Transverse colon (tissue), 4 donors: Measurements from ENCODE around the gene SEC62. TPM values are rescaled to one million over a fixed set of nuclear protein-coding genes. Genes with fewer than 3 reads are reported as not detected.

Experiments used
- DNase-seq: peaks from one replicate; pipeline ENCODE4 v3.0.0-alpha.2; 2019
- H3K27ac ChIP-seq, 4 donors: fragments of 200-600 bp; sonication (generic); 2 replicates each; pipeline ENCODE4 v1.5.1; 2016 to 2018; ENCODE audit warnings: inconsistent platforms in 4 of 4
- H3K27me3 ChIP-seq: fragments of 200-600 bp; sonication (generic); 2 replicates; pipeline ENCODE4 v1.5.1; 2017; ENCODE audit warnings: inconsistent platforms
- H3K36me3 ChIP-seq, 4 donors: fragments of 200-600 bp; sonication (generic); 2 replicates each; pipeline ENCODE4 v1.5.1; 2017 to 2019; ENCODE audit warnings: inconsistent platforms in 4 of 4
- H3K4me1 ChIP-seq, 4 donors: fragments of 200-600 bp; sonication (generic); 2 replicates each; pipeline ENCODE4 v1.5.1; 2017 to 2020; ENCODE audit warnings: inconsistent platforms in 4 of 4
- H3K4me3 ChIP-seq, 4 donors: fragments of 200-600 bp; sonication (generic); 1 replicate in 1 of 4; 2 replicates in 3 of 4; pipeline versions ENCODE4 v1.5.1 to v1.6.1; 2017 to 2019; ENCODE audit warnings: inconsistent platforms in 4 of 4
- H3K9me3 ChIP-seq, 2 donors: fragments of 200-600 bp; sonication (generic); 2 replicates each; pipeline ENCODE4 v1.5.1; 2017 to 2019; ENCODE audit warnings: inconsistent platforms in 2 of 2
- EP300 ChIP-seq: sonication (generic); formaldehyde crosslinking; IDR thresholded peaks from one replicate; pipeline ENCODE4 v1.6.1; 2017; ENCODE audit warnings: antibody characterized with exemption, low read depth
- POLR2A ChIP-seq: fragments of 450-650 bp; IDR thresholded peaks from one replicate; pipeline ENCODE4 v1.6.1; 2016; ENCODE audit warnings: antibody characterized with exemption, mild to moderate bottlenecking, moderate library complexity
- POLR2AphosphoS5 ChIP-seq, 3 donors: sonication (generic); formaldehyde crosslinking; IDR thresholded peaks; one replicate each; pipeline ENCODE4 v1.6.1; 2016; ENCODE audit warnings: antibody characterized with exemption in 3 of 3
- WGBS, 2 donors: methylation state at CpG; one replicate each; pipeline ENCODE4 v1.1.5; 2018; ENCODE audit warnings: low coverage in 1 of 2; 5-methylcytosine and 5-hydroxymethylcytosine counted together
- in situ Hi-C, 4 donors: fragments of 200-750 bp; cut with MboI; loops; one replicate each; pipeline versions ENCODE4 v1.15.0 to v1.15.1; 2017; ENCODE audit warnings: low sequenced_read_pairs in 3 of 4, low pct_ligation_motif_present in 1 of 4, low pct_unique_long_range_greater_than_20kb in 1 of 4
- intact Hi-C: fragments of 100-400 bp; cut with DNase I; formaldehyde crosslinking; loops from one replicate; pipeline ENCODE4 v1.15.1; 2023; ENCODE audit warnings: low total_unique reads
- total RNA-seq, 4 donors: library from RNA; depleted of rRNA; stranded (reverse); fragments of >200 nt; gene quantifications; one replicate each; pipeline ENCODE4 v1.1.0, GENCODE V29; 2016
- TF ChIP-seq, protein P1 (sequence below), 5 experiments: fragments of 200-600 bp in 3 of 5; fragments of 450-650 bp in 2 of 5; sonication (generic) in 3 of 5; IDR thresholded peaks; 1 replicate in 2 of 5; 2 replicates in 3 of 5; pipeline ENCODE4 v1.5.1; 2016 to 2017; ENCODE audit warnings: antibody characterized with exemption in 5 of 5, inconsistent platforms in 3 of 5, mild to moderate bottlenecking in 2 of 5, moderate library complexity in 1 of 5

The SEC62 gene
- total RNA-seq, 4 donors from 2014 or later = 18.7 to 48.7 (median 30.0) TPM

DNA sequence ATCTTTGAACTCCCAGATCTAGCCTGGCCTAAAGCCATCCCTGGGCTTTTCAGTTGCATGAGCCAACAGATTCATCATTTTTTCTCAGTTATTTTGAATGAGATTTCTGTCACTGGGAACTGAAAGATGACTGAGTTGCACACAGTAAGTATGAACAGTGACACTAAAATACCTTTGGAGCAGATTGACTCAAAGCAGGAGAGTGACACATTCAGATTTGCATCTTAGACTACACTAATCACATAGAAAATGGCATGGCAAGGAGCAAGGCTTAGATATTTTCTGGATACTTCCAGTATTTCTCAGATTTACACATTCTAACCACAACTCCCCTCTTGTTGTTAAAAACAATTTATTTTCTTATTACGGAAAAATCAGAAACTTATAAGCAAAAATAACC, 32.8 kb downstream of the SEC62 start:
- no peaks in the 10 kb centered on the region for H3K9me3 ChIP-seq
- no peak overlapping the region for H3K4me3 ChIP-seq
- intact Hi-C loops (loop anchor here (10.0 kb wide), 1 partner anchor 1165 kb away; no protein-coding TSS in a partner anchor), in situ Hi-C loops (no loop called here)
- H3K36me3 ChIP-seq = peaks cover 0 to 12% (median 0%) of the 10 kb centered on the region in 4 donors
- WGBS, 2 donors = 91 to 100% methylated on average over 1 of the region's 1 CpG
- no peak for DNase-seq
- no peak for TF ChIP-seq POLR2AphosphoS5 (IDR thresholded peaks at IDR 0.05)
- no peak for TF ChIP-seq POLR2A
- TF ChIP-seq, protein P1, sequence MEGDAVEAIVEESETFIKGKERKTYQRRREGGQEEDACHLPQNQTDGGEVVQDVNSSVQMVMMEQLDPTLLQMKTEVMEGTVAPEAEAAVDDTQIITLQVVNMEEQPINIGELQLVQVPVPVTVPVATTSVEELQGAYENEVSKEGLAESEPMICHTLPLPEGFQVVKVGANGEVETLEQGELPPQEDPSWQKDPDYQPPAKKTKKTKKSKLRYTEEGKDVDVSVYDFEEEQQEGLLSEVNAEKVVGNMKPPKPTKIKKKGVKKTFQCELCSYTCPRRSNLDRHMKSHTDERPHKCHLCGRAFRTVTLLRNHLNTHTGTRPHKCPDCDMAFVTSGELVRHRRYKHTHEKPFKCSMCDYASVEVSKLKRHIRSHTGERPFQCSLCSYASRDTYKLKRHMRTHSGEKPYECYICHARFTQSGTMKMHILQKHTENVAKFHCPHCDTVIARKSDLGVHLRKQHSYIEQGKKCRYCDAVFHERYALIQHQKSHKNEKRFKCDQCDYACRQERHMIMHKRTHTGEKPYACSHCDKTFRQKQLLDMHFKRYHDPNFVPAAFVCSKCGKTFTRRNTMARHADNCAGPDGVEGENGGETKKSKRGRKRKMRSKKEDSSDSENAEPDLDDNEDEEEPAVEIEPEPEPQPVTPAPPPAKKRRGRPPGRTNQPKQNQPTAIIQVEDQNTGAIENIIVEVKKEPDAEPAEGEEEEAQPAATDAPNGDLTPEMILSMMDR (IDR thresholded peaks at IDR 0.05) = no peak
- no peak for TF ChIP-seq EP300
- no peaks in the 10 kb centered on the region for H3K27me3 ChIP-seq
- no peaks in the 10 kb centered on the region for H3K4me1 ChIP-seq
- H3K27ac ChIP-seq = no peak overlapping the region

DNA sequence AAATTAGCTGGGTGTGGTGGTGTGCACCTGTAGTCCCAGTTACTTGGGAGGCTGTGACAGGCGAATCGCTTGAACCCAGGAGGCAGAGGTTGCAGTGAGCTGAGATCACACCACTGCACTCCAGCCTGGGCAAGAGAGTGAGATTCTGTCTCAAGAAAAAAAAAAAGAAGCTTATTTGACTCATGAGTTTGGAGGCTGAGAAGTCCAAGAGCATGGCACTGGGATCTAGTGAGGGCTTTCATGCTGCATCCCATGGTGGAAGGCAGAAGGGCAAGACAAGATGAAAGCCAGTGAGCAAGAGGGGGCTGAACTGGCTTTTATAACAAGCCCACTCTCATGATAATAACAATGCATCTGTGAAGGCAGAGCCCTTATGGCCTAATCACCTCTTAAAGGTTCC, 33.4 kb downstream of the SEC62 start:
- intact Hi-C loops (no loop called here), in situ Hi-C loops (no loop called here)
- Histone ChIP-seq H3K27me3 (no peaks in the 10 kb centered on the region), H3K9me3 (no peaks in the 10 kb centered on the region), H3K4me1 (no peaks in the 10 kb centered on the region), H3K27ac (no peak overlapping the region), H3K36me3 (peaks cover 0 to 9% (median 0%) of the 10 kb centered on the region in 4 donors), H3K4me3 (no peak overlapping the region)
- no peak for DNase-seq
- WGBS, 2 donors = 100% methylated on average over 2 of the region's 2 CpGs; no CpG with 5 or more reads in 1 of the 2 donors
- no peak for TF ChIP-seq POLR2A
- no peak for TF ChIP-seq EP300
- TF ChIP-seq, protein P1 (IDR thresholded peaks at IDR 0.05) = no peak

DNA sequence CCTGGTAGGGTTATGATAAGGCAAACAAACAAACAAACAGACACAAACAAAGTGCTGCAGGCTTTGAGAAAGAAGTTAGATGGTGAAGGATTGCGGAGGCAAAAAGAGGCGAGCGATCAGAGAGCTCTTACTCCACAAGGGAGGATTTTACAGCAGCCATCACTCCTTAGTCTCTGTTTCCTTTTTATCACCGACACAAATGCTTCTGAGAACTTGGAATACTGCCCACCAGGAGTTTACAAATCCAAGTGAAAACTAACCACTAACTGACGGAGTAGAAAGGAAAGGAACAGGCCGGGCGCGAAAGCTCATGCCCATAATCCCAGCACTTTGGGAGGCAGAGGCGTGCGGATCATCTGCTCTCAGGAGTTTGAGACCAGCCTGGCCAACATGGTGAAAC, 35.6 kb downstream of the SEC62 start:
- intact Hi-C loops = no loop called here
- TF ChIP-seq, protein P1 (IDR thresholded peaks at IDR 0.05) = no peak
- no peak for TF ChIP-seq POLR2A
- H3K4me3 ChIP-seq = no peak overlapping the region

DNA sequence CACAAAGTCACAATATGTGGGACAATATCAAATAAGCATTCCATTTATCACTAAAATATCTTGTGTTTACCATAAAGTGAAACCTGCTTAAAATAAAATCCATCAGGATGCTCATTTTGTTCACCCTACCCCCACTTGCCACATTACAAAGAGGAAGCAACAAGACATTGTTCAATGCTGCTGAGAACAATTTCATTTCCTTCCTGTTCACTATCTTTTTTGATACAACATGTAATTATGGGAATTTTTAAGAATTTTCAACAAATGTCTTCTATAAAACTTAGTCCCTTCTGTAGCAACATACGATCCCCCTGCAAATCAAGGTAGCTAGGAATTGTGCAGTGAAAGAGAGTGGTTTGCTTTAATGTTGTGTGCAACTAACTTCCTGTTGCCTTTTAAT, 36.3 kb downstream of the SEC62 start:
- in situ Hi-C loops (no loop called here), intact Hi-C loops (no loop called here)
- no peak for DNase-seq
- 63 to 69% methylated on average over 1 of the region's 1 CpG for WGBS, 2 donors
- Histone ChIP-seq H3K27me3 (no peaks in the 10 kb centered on the region), H3K4me1 (no peaks in the 10 kb centered on the region), H3K36me3 (no peaks in the 10 kb centered on the region), H3K27ac (no peak overlapping the region), H3K9me3 (no peaks in the 10 kb centered on the region), H3K4me3 (no peak overlapping the region)
- TF ChIP-seq EP300 (no peak), POLR2A (no peak), POLR2AphosphoS5 (IDR thresholded peaks at IDR 0.05) (no peak)
- TF ChIP-seq, protein P1 (IDR thresholded peaks at IDR 0.05) = no peak

More for the DNA sequence above, 35.6 kb downstream of the SEC62 start:
- 77 to 79% methylated on average over 4 to 10 of the region's 10 CpGs for WGBS, 2 donors
- no peak for DNase-seq
- no peaks in the 10 kb centered on the region for H3K4me1 ChIP-seq
- no peak overlapping the region for H3K27ac ChIP-seq
- in situ Hi-C loops = no loop called here
- no peaks in the 10 kb centered on the region for H3K27me3 ChIP-seq
- no peaks in the 10 kb centered on the region for H3K9me3 ChIP-seq
- no peaks in the 10 kb centered on the region for H3K36me3 ChIP-seq
